ENCODE measurements around the gene BPIFB2.

The BPIFB2 gene

DNA sequence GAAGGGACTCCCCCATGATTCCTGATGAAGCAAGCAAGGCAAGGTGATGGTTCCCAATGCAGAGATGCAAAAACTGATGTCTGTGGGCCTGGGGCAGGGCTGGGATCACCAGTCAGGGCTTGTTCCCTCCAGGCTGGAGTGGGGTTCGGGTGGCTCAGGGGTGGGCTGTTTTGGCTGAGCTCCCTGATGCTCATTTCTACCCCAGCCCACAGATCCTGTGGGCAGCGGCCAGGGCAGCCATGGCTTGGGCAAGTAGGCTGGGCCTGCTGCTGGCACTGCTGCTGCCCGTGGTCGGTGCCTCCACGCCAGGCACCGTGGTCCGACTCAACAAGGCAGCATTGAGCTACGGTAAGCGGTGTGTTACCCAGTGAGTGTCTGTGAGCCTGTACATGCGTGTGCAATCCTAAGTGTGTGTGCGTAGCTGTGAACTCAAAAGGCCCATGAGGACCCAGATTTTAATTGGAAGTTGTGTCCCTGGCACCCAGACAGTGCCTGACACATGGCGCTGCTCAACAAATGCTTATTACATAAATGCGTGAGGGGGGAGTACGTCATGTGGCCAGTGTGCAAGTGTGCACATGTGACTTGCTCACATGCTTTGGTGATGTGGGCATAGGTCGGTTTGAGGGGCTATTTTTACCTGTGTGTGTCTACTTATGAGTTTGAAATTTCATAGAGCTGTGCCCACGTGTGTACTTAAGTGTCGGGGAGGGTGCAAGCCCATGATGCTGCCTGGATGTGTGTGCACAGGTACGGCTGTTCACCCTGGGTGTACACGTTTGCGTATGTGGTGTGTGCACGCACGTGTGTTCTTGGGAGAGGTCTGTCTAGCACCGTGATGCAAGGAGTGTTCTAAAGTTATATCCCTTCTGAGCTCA lies 1.1 kb downstream of the BPIFB2 start:
- no peak for DNase-seq

DNA sequence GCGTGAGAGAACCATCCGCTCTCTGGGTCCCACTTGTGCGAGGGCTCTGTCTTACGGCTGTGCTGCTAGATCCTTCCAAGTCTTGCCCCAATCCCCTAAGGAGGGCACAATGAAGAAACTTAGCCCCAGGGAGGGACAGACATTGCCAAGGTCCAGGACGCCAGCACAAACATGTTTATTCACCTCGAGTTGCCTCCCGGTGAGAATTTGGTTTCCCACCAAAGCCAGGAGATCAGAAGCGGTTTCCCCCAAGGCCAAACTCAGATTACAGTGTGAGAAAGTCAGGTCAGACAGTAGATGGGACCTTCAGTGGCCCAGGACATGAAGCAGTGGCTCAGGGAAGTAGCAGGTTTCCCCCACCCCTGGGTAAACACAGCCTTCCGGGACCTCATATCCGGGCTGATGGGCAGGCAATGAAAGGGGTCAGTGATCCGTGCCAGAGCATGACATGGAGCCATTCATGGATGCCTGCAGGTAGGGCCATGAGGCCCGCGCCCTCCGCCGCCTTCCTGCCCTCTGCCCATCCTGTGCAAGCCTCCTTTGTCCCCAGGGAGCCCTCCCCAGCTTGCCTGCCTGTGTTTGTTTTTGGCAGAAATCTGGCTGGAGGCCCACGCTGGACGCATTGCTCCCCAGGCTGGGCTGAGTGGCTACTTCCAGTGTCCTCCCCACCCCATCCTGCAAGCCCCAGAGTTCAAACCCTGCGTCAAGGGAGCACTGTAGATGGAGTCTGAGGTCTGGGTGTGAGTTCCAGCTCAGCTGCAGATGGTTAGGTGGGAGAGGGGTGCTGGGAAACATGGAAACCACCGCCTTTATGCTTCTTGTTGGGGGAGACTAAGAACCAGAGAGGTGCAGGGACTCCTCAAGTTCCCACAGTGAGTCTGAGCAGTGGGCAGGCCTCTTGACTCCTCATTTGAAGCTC lies 2.0 kb downstream of the BPIFB2 start:
- DNase-seq, result no peak

DNA sequence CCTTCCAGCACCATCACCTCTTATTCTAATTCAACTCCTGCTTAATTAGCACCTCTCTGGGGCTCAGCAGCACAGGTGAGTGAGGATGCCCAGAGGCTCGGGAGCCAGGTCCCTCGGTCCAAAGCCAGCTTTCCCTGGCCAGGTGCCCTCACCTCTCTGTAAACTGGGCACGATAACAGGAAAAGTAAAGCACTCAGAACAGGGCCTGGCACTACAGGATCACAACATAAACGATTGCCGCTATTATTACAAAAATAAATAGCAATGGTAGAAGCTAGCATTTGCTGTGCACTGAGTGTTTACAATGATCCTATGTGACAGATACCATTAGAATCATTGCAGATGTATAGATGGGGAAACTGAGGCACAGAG lies 2.6 kb downstream of the BPIFB2 start:
- no peak for DNase-seq

DNA sequence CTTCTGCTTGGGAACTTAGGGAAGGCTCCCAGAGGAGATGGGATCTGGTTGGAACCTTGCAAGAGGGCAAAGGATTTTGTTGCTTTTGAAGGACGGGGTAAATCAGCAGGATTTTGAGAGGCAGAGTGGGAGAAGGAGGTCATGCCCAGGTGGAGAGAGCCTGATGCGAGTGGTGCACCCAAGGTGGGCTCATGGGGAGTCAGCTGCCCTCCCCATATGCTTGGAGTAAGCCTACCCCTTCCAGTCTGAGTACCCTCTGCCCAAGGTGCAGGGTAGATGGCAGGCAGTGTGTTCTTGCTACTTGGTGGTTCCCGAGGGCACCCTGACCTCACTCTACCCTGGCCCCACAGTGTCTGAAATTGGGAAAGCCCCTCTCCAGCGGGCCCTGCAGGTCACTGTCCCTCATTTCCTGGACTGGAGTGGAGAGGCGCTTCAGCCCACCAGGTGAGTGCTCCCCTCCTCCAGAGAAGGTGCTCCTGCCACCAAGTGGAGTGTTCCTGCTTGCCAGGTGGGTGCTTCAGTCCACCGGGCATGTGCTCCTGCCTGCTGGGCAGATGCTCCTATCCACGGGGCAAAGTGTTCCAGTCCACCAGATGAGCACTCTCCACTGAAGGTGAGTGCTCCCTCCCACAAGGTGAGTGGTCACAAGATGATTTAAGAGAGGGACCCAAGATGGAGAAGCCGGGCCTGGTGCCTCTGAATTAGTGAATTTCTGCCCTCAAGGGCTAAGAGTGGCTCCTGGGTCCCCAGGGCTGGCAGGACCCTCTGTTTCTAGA lies 3.4 kb downstream of the BPIFB2 start:
- DNase-seq, result no peak

DNA sequence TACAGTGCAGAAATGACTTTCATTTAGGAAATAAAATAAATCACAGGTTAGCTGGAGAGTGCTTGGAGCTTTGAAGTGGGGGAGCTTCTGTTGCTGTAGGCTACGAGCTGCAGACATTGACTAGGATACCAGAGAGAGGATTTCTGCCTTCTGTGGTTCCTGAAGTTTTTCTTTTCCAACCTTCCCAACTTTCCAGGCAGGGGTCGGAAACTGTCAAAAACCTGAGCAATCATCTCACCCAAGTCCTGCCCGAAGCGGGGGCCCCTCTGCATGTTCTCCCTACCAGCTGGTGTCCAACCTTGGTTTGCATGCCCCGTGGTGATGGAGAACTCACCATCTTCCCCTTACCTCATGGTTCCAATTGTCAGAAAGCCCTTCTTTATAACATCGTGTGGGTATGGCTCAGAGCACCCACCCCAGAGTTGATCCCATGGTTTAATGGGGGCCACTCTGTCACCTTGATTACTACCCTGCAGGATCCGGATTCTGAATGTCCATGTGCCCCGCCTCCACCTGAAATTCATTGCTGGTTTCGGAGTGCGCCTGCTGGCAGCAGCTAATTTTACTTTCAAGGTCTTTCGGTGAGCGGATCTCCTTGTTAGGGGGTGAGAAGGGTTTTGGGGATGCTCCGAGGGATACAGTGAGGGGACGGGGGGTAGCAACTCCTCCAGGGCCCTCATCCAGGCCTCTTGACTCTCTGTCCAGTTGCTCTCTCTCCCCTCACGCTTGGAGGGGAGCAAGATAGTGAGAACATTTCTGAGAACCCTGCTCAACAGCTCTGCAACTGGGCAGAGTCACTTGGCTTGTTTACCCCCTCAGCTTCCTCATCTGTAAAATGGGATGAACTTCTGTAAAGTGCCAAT lies 5.1 kb downstream of the BPIFB2 start:
- DNase-seq, result no peak

DNA sequence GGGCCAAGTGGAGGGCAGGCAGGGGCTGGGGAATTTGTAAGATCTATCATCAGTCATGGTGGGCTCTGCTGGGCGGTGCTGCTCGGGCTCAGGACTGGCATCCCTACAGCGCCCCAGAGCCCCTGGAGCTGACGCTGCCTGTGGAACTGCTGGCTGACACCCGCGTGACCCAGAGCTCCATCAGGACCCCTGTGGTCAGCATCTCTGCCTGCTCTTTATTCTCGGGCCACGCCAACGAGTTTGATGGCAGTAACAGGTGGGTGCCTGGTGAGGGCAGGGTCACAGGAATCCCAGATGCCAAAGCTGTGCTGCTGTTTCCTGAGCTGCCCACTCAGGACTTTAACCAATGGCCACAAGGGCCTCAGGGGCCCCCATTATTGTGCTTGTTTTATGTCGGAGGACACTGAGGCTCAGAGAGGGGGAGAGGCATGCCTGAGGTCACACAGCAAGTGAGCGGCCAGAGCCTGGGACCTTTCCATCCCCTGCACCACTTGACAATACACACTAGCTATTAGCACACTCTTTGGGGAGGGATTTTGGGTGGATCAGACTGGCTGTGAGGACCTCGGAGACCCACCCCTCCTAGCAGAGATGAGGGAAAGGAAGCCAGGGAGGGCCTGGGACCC lies 6.3 kb downstream of the BPIFB2 start:
- DNase-seq, result no peak

- DNase-seq, result no peak
Measured at GRCh38 chr20:33014336-33015113, 7.0 kb downstream of the BPIFB2 start.

DNA sequence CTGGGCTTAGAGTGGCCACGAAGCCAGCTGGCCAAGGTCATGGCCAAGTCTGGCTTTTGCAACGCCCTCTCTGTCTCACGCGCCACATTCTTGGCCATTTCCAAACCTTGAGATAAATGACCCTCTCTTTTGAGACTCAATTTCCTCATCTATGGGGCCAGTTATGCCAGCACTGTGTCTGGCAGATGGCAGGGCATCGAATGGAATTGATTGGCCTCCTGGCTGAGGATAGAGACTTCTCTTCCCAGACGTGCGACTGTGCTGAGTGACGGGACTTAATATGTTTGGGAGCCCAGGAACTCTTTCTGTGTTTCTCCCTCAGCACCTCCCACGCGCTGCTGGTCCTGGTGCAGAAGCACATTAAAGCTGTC lies 7.6 kb downstream of the BPIFB2 start:
- DNase-seq, result no peak

DNA sequence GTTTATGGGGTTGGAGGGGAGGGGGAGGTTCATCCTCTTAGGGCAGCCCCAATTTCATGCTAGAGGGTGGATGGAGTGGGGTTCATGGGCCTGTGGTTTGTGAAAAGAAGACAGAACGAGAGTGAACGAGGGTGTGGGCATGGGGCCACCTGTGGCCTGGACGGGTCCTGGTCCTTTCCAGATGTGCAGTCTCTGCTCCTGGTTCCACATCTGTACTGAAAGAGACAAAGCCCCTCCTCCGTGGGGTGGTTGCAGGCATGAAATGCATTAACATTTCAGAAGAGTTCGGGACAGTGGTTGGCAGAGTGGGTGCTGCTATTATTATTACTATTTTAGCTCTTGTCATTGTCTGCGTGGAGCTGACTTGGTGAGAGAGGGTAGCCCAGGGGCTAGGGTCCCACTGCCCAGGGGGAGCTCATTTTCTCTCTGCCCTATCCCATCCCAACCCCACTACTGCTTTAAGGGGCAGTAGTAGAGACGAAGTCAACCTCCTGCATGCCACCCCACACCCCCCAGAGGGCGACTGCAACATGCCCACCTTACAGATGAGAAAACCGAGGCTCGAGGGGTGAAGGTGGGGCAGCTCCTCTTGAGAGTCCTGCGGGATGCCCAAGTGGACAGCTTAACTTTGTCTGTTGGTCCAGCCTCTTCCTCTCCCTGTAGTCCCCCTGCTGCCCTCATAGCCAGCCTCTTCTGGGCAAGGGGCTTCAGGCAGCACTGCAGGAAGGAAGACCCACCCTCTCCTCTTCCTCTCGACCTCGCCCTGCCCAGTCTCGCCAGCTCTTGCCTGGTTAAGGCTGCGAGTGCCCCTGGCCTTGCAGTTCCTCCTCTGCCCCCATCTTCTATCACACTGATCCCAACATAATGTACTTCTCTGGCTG lies 8.4 kb downstream of the BPIFB2 start:
- DNase-seq, result no peak

- DNase-seq, result no peak
Measured at GRCh38 chr20:33016581-33017109, 9.1 kb downstream of the BPIFB2 start.

GRCh38 chr20:33017542-33017941 lies 10.0 kb downstream of the BPIFB2 start:
- DNase-seq, result no peak

GRCh38 chr20:33018169-33018931 lies 10.8 kb downstream of the BPIFB2 start:
- no peak for DNase-seq

GRCh38 chr20:33019465-33020277 lies 12.2 kb downstream of the BPIFB2 start:
- DNase-seq, result no peak

DNA sequence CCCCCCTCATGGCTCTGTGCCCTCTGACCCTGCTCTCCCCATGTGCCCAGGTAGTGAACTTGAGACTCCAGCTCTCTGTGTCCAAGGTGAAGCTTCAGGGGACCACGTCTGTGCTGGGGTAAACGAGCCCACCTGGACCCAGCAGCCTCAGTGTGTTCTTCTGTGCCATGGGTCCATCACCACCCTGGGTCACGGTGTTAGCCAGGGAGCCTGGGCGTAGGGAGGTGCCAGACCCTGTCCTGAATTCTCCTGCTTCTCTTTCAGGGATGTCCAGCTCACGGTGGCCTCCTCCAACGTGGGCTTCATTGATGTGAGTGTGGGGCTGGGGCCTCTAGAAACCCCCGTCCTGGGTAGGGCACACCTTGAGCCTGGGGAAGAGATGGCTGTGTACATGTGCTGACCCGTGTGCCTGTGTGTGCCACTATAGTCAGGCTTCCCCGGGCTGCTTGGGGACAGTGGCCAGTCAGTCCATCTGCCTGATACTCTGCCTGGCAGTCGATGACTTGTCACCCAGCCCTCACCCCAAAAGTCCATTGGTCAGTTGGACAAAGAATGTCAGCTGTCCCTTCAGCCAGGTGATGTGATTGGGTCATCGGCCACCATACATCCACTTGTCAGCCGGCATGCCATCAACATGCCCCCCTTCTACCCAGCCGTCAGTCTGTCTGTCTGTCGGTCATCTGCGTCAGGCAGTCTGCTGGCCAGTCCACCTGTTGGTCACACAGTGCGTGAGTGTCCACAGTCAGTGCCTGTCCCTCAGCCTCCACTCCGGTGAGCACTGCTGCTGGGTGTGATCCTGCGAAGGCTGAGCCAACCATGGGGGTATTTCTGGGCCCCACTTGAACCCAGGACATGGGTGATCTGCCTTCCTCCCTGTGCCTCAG lies 13.0 kb downstream of the BPIFB2 start:
- DNase-seq, result no peak

DNA sequence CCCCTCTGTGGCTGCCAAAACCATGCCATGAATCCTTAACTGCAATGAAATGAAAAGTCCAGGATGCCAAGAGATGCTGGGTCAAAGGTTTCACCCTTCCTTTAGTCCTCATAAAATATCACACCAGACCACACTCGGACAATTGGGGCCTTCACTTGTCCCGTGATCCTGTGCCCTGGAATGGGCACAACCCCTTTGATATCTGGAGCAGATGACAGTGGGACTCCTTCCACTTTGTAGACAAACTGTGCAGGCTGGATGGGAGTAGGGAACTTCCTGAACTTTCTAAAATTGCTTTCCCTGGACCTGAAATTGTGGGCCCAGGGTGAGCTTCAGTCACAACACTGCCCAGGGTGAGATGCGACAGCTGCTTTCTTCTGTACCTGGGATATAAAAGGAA lies 14.4 kb downstream of the BPIFB2 start:
- no peak for DNase-seq

GRCh38 chr20:33022289-33022688 lies 14.8 kb downstream of the BPIFB2 start:
- DNase-seq, result no peak

Data from activated naive CD4-positive, alpha-beta T cell treated with Interleukin-2 at 50 U/mL for 16 hours (primary cell).